Colonic mucosa (tissue), 4 donors: ENCODE data around the gene WDR48. TPM values are rescaled to one million over a fixed set of nuclear protein-coding genes. Genes with fewer than 3 reads are reported as not detected.

Source experiments
- DNase-seq: peaks from one replicate; pipeline ENCODE4 v3.0.0-alpha.2; 2020
- H3K27ac ChIP-seq: fragments of 200-600 bp; one replicate; pipeline ENCODE4 v1.8.0; 2021
- H3K27me3 ChIP-seq: fragments of 200-600 bp; one replicate; pipeline ENCODE4 v1.8.0; 2021
- H3K36me3 ChIP-seq: fragments of 200-600 bp; one replicate; pipeline ENCODE4 v1.8.0; 2021
- H3K4me1 ChIP-seq: fragments of 200-600 bp; one replicate; pipeline ENCODE4 v1.8.0; 2021; ENCODE audit warnings: mild to moderate bottlenecking
- H3K4me3 ChIP-seq: fragments of 200-600 bp; one replicate; pipeline ENCODE4 v1.8.0; 2021
- H3K9ac ChIP-seq, 2 donors: one replicate each; pipeline ENCODE4 v1.7.0; 2013; ENCODE audit warnings: control low read depth in 2 of 2, low read depth in 2 of 2, low read length in 2 of 2
- H3K9me3 ChIP-seq: fragments of 200-600 bp; one replicate; pipeline ENCODE4 v1.8.0; 2021
- CTCF ChIP-seq: fragments of 200-600 bp; IDR thresholded peaks from one replicate; pipeline ENCODE4 v1.8.0; 2022; ENCODE audit warnings: antibody characterized with exemption, mild to moderate bottlenecking
- intact Hi-C: fragments of 100-400 bp; cut with DNase I; formaldehyde crosslinking; loops from one replicate; pipeline ENCODE4 v1.14.1; 2022
- total RNA-seq, 2 donors: library from RNA; stranded (reverse); fragmentation: NEBNext Ultra II Directional in 1 of 2; extraction: Animal tissue kit (Norgen Biotek cat#: 25700) in 1 of 2; gene quantifications; one replicate each; pipeline ENCODE4 v1.2.1, GENCODE V29; 2021
- donor health status: healthy.
- donor health status: DM: no; HTN: no; CAD: no.
- donor health status: DM: no; HTN: no; CAD: no.

The WDR48 gene
- 10 to 100 TPM; 26.1 to 51.2 TPM for total RNA-seq

- Histone ChIP-seq H3K4me3 (peak within 1 kb of the TSS; percentile 97), H3K36me3 (no peaks in the 10 kb centered on the region), H3K27me3 (no peaks in the 10 kb centered on the region), H3K4me1 (no peaks in the 10 kb centered on the region), H3K9me3 (no peaks in the 10 kb centered on the region), H3K27ac (peak within 1 kb of the TSS; percentile 81), H3K9ac (peak within 1 kb of the TSS; percentile 77 to 87)
- no peak for TF ChIP-seq CTCF
- intact Hi-C loops, result no loop called here
- peak; percentile 96 for DNase-seq
Measured at GRCh38 chr3:39051649-39052561, at the start of gene WDR48, which contains the start of gene SCN11A. Gene WDR48, plus strand, starts transcription at chr3:39052016. Its CDS starts 10 bp downstream, at chr3:39052026. Gene SCN11A, minus strand, starts transcription at chr3:39051944. Its CDS starts 101,582 bp downstream, at chr3:38950362.

- H3K27ac ChIP-seq, result no peak overlapping the region
- intact Hi-C loops, result no loop called here
- no peaks in the 10 kb centered on the region for H3K9me3 ChIP-seq
- no peaks in the 10 kb centered on the region for H3K36me3 ChIP-seq
- no peak for DNase-seq
- no peak for TF ChIP-seq CTCF
- H3K27me3 ChIP-seq, result no peaks in the 10 kb centered on the region
- H3K9ac ChIP-seq, result no peak overlapping the region
- H3K4me3 ChIP-seq, result no peak overlapping the region
- no peaks in the 10 kb centered on the region for H3K4me1 ChIP-seq
Measured at GRCh38 chr3:39005295-39005694, 46.5 kb upstream of the WDR48 start.

- no peak overlapping the region for H3K4me3 ChIP-seq
- no peaks in the 10 kb centered on the region for H3K36me3 ChIP-seq
- TF ChIP-seq CTCF, result no peak
- H3K27ac ChIP-seq, result no peak overlapping the region
- DNase-seq, result no peak
- H3K4me1 ChIP-seq, result no peaks in the 10 kb centered on the region
- H3K27me3 ChIP-seq, result no peaks in the 10 kb centered on the region
- H3K9ac ChIP-seq, result no peak overlapping the region
- intact Hi-C loops, result no loop called here
- H3K9me3 ChIP-seq, result no peaks in the 10 kb centered on the region
Measured at GRCh38 chr3:39011191-39011736, 40.6 kb upstream of the WDR48 start.

- TF ChIP-seq CTCF, result no peak
- no peak for DNase-seq
- intact Hi-C loops, result no loop called here
- Histone ChIP-seq H3K36me3 (no peaks in the 10 kb centered on the region), H3K4me3 (no peak overlapping the region), H3K4me1 (no peaks in the 10 kb centered on the region), H3K9ac (no peak overlapping the region), H3K27ac (no peak overlapping the region), H3K9me3 (no peaks in the 10 kb centered on the region), H3K27me3 (no peaks in the 10 kb centered on the region)
Measured at GRCh38 chr3:39013289-39013688, 38.5 kb upstream of the WDR48 start.

GRCh38 chr3:39013921-39014509, 37.8 kb upstream of the WDR48 start:
- Histone ChIP-seq H3K36me3 (no peaks in the 10 kb centered on the region), H3K4me3 (no peak overlapping the region), H3K27me3 (no peaks in the 10 kb centered on the region), H3K4me1 (no peaks in the 10 kb centered on the region), H3K27ac (no peak overlapping the region), H3K9ac (no peak overlapping the region), H3K9me3 (no peaks in the 10 kb centered on the region)
- intact Hi-C loops, result no loop called here
- DNase-seq, result no peak
- TF ChIP-seq CTCF, result no peak
